GM12873 (cell line): Measurements from ENCODE around the gene PDE4D.

ENCODE experiments used
- TF ChIP-seq, protein P1 (sequence below): IDR thresholded peaks from 2 replicates; pipeline ENCODE4 v1.5.1; 2012; ENCODE audit warnings: low read depth, mild to moderate bottlenecking, moderate library complexity, low read length, control low read depth; ENCODE audit not compliant: insufficient read depth; ENCODE audit errors: missing control alignments

Gene PDE4D

DNA sequence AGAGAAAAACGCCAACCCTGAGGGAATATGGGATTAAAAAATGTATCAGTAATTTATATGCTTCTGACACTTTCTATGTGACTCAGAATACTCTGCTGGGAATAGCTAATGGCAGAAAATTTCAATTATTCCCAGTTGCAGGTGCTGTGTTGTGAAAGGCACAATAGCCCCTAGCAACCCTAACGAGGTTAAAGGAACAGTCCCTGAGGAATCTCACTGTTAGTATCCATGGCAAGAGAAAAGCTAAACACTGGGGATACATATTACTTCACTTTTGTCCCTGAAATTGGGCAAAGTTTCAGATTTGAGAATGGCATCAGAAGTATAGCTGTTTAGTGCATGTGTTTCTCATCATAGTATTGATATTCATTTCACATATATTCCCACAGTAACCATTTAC is 755.7 kb downstream of the PDE4D start:
- TF ChIP-seq, protein P1, sequence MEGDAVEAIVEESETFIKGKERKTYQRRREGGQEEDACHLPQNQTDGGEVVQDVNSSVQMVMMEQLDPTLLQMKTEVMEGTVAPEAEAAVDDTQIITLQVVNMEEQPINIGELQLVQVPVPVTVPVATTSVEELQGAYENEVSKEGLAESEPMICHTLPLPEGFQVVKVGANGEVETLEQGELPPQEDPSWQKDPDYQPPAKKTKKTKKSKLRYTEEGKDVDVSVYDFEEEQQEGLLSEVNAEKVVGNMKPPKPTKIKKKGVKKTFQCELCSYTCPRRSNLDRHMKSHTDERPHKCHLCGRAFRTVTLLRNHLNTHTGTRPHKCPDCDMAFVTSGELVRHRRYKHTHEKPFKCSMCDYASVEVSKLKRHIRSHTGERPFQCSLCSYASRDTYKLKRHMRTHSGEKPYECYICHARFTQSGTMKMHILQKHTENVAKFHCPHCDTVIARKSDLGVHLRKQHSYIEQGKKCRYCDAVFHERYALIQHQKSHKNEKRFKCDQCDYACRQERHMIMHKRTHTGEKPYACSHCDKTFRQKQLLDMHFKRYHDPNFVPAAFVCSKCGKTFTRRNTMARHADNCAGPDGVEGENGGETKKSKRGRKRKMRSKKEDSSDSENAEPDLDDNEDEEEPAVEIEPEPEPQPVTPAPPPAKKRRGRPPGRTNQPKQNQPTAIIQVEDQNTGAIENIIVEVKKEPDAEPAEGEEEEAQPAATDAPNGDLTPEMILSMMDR = no peak

DNA sequence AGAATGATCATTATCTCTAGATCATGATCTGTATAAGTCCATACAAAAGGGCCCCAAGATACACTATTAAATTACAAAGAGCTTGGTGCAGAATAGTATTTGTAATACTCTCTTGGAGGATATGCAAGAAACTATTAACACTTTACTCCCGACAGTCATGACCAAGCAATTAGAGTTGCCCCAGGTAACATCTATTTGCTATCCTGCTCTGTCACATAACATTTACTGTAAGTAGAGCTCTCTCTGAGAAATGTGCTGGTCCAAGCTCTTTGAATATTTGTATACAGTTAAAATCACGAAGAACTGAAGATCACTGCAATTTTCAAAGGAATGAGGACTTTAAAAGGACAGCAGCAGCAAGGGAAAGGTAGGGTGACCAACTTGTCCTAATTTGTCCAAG is 757.0 kb downstream of the PDE4D start:
- TF ChIP-seq, protein P1 = no peak

DNA sequence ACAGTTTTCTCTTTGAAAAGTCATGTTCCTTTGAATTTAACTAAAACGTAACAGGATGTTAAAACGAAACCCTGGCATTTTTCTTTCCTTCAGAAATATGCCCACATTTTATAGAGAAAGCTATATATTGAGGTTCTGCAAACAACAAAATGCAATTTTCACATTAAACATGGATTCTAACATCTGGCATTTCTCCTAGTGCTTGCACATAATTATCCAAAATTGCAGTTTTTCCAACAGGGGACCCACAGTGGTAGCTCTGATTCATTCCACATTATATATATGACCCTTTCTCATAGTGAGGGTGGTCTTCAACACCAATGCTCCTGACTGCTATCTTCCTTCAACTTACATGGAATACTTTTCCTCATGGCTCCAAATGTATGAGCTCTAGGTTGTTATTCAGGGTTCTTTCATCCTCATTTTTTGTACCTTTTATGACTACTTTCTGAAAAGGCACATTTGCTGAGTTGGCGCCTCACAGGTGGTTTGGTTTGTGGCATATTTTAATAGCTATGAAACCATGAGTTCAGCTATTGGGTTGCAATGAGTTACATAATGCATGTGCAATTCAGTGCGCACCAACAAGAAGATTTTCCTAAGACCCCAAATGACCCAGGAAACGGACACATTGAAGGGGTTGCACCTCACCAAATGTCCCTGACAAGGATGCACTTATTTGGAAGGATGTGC is 758.9 kb downstream of the PDE4D start:
- TF ChIP-seq, protein P1 = no peak

DNA sequence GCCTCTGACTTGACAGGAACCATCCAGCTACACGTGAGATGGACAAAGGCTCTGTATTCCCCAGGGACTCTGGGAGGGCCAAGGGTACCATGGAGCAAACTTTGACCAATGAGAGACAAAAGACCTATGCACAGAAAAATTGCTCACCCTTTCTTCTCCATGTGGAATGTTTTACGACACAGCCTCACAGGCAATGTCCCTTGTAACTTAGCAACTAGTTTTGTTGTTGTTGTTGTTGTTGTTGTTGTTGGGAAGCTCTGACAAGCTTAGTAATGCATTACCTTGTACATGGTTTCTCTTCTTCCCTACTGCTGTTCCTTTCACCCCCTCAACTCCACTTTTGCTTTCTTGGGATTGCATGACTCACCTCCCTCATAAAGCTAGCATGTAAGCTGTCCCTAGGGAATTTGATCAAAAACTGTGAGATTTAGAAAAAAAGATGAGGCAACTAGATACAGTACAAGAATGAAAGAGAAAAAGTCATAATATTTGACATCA is 759.7 kb downstream of the PDE4D start:
- TF ChIP-seq, protein P1 = no peak

DNA sequence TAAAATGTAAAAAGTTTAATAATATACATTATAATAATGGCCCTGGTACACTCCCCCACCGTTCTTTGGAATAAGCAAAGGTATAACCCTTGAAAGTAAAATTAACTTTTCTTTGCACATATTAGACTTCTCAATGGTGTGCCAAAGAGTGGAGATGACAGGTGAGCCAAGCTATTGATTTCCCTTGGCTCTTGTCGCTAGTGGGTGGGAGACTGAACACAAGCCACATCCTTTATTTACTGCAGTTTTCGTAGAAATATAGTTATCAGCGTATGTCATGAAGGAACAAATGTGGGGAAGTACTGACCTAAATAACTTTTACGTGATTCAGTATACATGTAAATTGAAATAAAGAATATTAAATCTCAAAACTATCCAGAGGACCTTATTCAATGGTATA is 761.4 kb downstream of the PDE4D start:
- TF ChIP-seq, protein P1 = no peak

DNA sequence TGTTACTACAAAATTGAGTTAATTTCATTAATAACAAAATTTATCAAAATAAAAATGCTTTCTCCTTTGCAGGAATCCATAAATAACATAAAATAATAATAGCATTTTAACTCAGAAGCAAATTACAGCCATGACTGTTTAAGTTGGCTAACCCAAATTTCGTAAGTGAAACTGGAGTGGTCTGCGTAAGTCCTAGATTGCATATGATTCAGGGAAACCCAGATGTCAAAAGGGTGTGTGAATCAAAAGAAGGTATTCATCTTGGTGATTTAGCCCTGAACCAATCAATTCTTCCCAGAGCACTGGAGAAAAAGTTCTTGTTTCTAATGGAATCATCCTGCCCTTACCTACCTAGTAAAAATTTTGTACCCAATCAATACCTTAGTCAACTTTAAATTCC is 763.1 kb downstream of the PDE4D start:
- TF ChIP-seq, protein P1 = no peak

DNA sequence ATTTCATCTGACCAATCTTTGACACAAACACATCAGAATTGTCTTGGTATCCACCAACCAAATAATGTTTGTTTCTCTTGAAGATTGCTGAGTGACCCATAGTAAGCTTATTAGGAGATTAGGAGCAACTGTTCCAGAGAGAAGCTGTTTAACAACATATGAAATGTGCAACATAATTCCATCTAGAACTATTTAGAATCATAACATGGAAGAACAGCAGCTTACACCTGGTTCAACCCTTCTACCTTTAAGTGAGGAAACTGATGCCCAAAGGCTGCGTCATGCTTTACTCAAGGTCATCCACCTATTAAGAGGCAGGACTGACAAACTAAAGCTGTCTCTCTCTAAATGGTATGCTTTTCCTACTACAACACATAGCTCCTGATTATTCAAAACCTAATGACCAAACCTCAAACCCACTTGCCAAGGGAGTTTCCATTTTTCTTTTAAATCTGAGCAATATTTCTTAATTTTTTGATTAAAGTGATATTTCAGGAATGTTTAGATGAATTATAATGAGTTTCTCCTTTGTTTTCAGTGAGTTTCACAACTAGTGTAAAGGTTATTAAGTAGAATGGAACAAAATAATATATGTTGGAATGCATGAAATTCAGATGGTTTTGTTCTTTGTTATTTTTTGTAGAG is 764.8 kb downstream of the PDE4D start:
- TF ChIP-seq, protein P1 = no peak
